Spleen (tissue), 11 donors: ENCODE measurements around the gene NSUN6. TPM values are rescaled to one million over a fixed set of nuclear protein-coding genes. Genes with fewer than 3 reads are reported as not detected.

Source experiments
- DNase-seq: peaks from one replicate; pipeline ENCODE4 v3.0.0-alpha.2; 2020
- H3K27ac ChIP-seq, 8 donors: fragments of 200-600 bp; sonication (generic) in 7 of 8; 1 replicate in 4 of 8; 2 replicates in 4 of 8; pipeline versions ENCODE4 v1.5.0 to v1.8.0; 2016 to 2021; ENCODE audit warnings: inconsistent platforms in 4 of 8, mild to moderate bottlenecking in 4 of 8, moderate library complexity in 1 of 8
- H3K27me3 ChIP-seq, 7 donors: fragments of 200-600 bp; sonication (generic) in 6 of 7; replicated peaks in 1 of 7; 1 replicate in 4 of 7; 2 replicates in 3 of 7; pipeline versions ENCODE4 v1.5.0 to v1.8.0; 2016 to 2021; ENCODE audit warnings: inconsistent platforms in 3 of 7, mild to moderate bottlenecking in 1 of 7
- H3K36me3 ChIP-seq, 6 donors: fragments of 200-600 bp; sonication (generic) in 5 of 6; 1 replicate in 4 of 6; 2 replicates in 2 of 6; pipeline versions ENCODE4 v1.5.0 to v1.8.0; 2016 to 2021; ENCODE audit warnings: inconsistent platforms in 2 of 6
- H3K4me1 ChIP-seq, 6 donors: fragments of 200-600 bp; sonication (generic) in 5 of 6; 1 replicate in 3 of 6; 2 replicates in 3 of 6; pipeline versions ENCODE4 v1.5.0 to v1.8.0; 2016 to 2021; ENCODE audit warnings: inconsistent platforms in 3 of 6
- H3K4me3 ChIP-seq, 8 donors: fragments of 200-600 bp; sonication (generic) in 7 of 8; 1 replicate in 4 of 8; 2 replicates in 4 of 8; pipeline versions ENCODE4 v1.5.0 to v1.8.0; 2016 to 2021; ENCODE audit warnings: inconsistent platforms in 4 of 8, mild to moderate bottlenecking in 4 of 8, moderate library complexity in 2 of 8
- H3K9me3 ChIP-seq, 8 donors: fragments of 200-600 bp; sonication (generic) in 7 of 8; 1 replicate in 4 of 8; 2 replicates in 4 of 8; pipeline versions ENCODE4 v1.5.0 to v1.8.0; 2016 to 2021; ENCODE audit warnings: inconsistent platforms in 4 of 8
- POLR2A ChIP-seq, 3 donors: fragments of 450-650 bp; IDR thresholded peaks; one replicate each; pipeline ENCODE4 v1.5.1; 2017; ENCODE audit warnings: antibody characterized with exemption in 3 of 3, mild to moderate bottlenecking in 1 of 3
- POLR2AphosphoS5 ChIP-seq, 3 donors: sonication (generic); formaldehyde crosslinking; IDR thresholded peaks; one replicate each; pipeline ENCODE4 v1.5.1; 2017; ENCODE audit warnings: antibody characterized with exemption in 3 of 3
- WGBS, 5 donors: extraction: QIAGEN DNeasy Blood & Tissue Kit in 3 of 5; methylation state at CpG; one replicate each; pipeline versions ENCODE4 v1.1.5 to v1.1.7; 2013 to 2018; 5-methylcytosine and 5-hydroxymethylcytosine counted together
- intact Hi-C: fragments of 100-400 bp; cut with DNase I; formaldehyde crosslinking; loops from one replicate; pipeline ENCODE4 v1.15.0; 2023; ENCODE audit warnings: low total_unique reads
- polyA plus RNA-seq, 3 donors: library from polyadenylated mRNA; stranded (reverse); fragments of 200-250 nt; gene quantifications; one replicate each; pipeline ENCODE4 v1.2.1, GENCODE V29; 2013
- total RNA-seq, 7 donors: library from RNA; depleted of rRNA in 3 of 7; stranded (reverse); fragments of >200 nt in 3 of 7; fragmentation: NEBNext Ultra II Directional in 4 of 7; extraction: Animal tissue kit (Norgen Biotek cat#: 25700) in 4 of 7; gene quantifications; one replicate each; pipeline versions ENCODE4 v1.1.0 to v1.2.1, GENCODE V29; 2016 to 2021
- TF ChIP-seq, protein P1 (sequence below), 11 experiments: fragments of 200-600 bp in 7 of 11; fragments of 450-650 bp in 4 of 11; sonication (generic) in 4 of 11; IDR thresholded peaks in 8 of 11; conservative IDR thresholded peaks in 3 of 11; 1 replicate in 7 of 11; 2 replicates in 4 of 11; pipeline versions ENCODE4 v1.4.0 to v1.8.0; 2016 to 2021; ENCODE audit warnings: antibody characterized with exemption in 11 of 11, inconsistent platforms in 4 of 11, mild to moderate bottlenecking in 1 of 11
- donor health status: healthy with polysubstance abuse.
- donor health status: DM: no; HTN: no; CAD: no; lungs with moderate emphysema.
- donor health status: DM: no; HTN: no; CAD: no.
- donor health status: Bipolar disorder and iron deficiency.
- donor health status: healthy.
- donor health status: DM: no; HTN: no; CAD: no.
- donor health status: DM: yes; HTN: yes; CAD: no.

Gene NSUN6
- total and polyA plus RNA-seq, 10 donors: 6.4 to 25.8 (median 15.6) TPM

DNA sequence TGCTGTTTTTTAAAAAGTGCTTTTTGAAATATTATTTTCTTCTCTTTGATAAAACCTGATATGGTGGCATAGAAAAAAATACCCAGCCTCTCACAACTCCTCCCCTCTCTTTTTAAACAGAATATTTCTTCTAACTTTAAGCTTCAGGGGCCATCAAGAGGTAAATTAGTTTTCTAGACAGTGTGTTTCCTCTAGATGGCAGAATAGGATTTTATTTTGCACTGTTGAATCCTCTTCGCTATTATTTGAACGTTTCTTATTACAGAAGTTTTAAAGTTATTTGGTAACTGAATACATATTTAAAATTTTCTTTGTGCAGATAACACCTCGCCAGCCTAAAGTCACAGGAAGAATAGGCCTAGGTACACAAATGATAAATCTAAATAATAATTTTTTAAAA is 38.1 kb upstream of the NSUN6 start:
- DNase-seq: no peak
- intact Hi-C loops: no loop called here
- Histone ChIP-seq H3K27me3 (peaks cover 0 to 8% (median 0%) of the 10 kb centered on the region in 7 donors), H3K4me3 (no peak overlapping the region), H3K27ac (no peak overlapping the region), H3K36me3 (no peaks in the 10 kb centered on the region), H3K4me1 (no peaks in the 10 kb centered on the region), H3K9me3 (no peaks in the 10 kb centered on the region)
- 21 to 37% (median 31%) methylated on average over 3 of the region's 3 CpGs for WGBS, 5 donors
- TF ChIP-seq, protein P1, sequence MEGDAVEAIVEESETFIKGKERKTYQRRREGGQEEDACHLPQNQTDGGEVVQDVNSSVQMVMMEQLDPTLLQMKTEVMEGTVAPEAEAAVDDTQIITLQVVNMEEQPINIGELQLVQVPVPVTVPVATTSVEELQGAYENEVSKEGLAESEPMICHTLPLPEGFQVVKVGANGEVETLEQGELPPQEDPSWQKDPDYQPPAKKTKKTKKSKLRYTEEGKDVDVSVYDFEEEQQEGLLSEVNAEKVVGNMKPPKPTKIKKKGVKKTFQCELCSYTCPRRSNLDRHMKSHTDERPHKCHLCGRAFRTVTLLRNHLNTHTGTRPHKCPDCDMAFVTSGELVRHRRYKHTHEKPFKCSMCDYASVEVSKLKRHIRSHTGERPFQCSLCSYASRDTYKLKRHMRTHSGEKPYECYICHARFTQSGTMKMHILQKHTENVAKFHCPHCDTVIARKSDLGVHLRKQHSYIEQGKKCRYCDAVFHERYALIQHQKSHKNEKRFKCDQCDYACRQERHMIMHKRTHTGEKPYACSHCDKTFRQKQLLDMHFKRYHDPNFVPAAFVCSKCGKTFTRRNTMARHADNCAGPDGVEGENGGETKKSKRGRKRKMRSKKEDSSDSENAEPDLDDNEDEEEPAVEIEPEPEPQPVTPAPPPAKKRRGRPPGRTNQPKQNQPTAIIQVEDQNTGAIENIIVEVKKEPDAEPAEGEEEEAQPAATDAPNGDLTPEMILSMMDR (IDR thresholded peaks at IDR 0.05 in 8 of 11, conservative IDR thresholded peaks at IDR 0.05 in 3 of 11): peak in 2 of 11 experiments; percentile 8 to 18
- no peak for TF ChIP-seq POLR2AphosphoS5 (IDR thresholded peaks at IDR 0.05)

DNA sequence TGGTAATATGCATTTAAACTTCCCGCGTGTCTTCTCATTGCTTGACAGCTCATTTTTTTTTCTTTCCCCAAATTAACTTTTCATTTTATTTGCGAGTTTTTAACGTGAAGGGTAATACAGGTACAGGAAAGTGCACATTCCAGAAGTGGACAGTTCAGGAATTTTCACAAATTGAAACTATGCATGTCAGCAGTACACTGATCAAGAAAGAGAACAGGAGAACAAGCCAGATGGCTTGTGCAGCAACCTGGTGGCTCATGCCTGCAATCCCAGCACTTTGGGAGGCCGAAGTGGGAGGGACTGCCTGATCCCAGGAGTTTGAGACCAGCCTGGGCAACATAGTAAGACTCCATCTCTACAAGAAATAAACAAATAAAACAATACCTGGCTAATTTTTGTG is 36.3 kb upstream of the NSUN6 start:
- intact Hi-C loops: no loop called here
- peaks cover 0 to 3% (median 0%) of the 10 kb centered on the region in 6 donors for H3K36me3 ChIP-seq
- DNase-seq: no peak
- TF ChIP-seq POLR2A (IDR thresholded peaks at IDR 0.05) (no peak), POLR2AphosphoS5 (IDR thresholded peaks at IDR 0.05) (no peak)
- TF ChIP-seq, protein P1 (IDR thresholded peaks at IDR 0.05 in 8 of 11, conservative IDR thresholded peaks at IDR 0.05 in 3 of 11): no peak
- H3K27me3 ChIP-seq: peaks cover 0 to 8% (median 0%) of the 10 kb centered on the region in 7 donors
- H3K9me3 ChIP-seq: no peaks in the 10 kb centered on the region
- H3K4me3 ChIP-seq: no peak overlapping the region
- H3K27ac ChIP-seq: no peak overlapping the region
- WGBS, 5 donors: 63 to 91% (median 80%) methylated on average over 5 of the region's 5 CpGs
- no peaks in the 10 kb centered on the region for H3K4me1 ChIP-seq

DNA sequence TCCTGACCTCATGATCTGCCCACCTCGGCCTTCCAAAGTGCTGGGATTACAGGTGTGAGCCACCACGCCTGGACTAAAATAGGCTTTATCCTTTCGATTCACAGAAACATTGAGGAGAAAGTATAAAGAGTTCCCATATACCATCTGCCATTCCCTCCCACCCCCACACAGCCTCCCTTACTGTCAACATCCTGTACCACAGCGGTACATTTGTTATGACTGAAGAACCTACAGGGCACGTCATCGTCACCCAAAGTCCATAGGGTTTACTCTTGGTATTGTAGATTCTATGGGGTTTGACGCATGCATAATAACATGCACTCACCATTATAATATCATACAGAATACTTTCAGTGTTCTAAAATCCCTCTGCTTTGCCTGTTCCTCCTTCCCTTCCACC is 35.8 kb upstream of the NSUN6 start:
- 89 to 92% (median 90%) methylated on average over 7 of the region's 7 CpGs for WGBS, 5 donors
- intact Hi-C loops: no loop called here

DNA sequence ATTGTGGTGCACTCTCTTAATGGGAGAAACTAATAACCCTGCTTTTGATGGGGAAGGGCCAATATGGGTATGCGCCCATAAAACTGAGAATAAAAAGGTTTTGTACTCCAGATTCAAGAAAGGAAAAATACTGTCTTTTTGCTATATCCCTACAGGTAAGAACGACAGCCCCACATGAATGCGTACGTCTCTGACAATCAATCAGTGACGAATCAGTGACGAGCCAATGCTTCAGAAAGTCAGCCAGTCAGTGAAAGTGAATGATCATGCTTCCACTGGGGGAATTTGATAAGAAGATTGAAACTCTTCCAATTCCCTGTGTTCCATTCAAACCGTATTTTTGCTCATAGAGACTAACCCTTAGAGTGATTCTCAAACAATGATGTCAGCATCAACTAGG is 34.2 kb upstream of the NSUN6 start:
- Histone ChIP-seq H3K4me1 (no peaks in the 10 kb centered on the region), H3K4me3 (no peak overlapping the region), H3K27me3 (peaks cover 0 to 8% (median 0%) of the 10 kb centered on the region in 7 donors), H3K36me3 (peaks cover 0 to 6% (median 0%) of the 10 kb centered on the region in 6 donors), H3K9me3 (no peaks in the 10 kb centered on the region), H3K27ac (no peak overlapping the region)
- WGBS, 5 donors: 89 to 95% (median 92%) methylated on average over 7 of the region's 7 CpGs
- TF ChIP-seq POLR2A (IDR thresholded peaks at IDR 0.05) (no peak), POLR2AphosphoS5 (IDR thresholded peaks at IDR 0.05) (no peak)
- TF ChIP-seq, protein P1 (IDR thresholded peaks at IDR 0.05 in 8 of 11, conservative IDR thresholded peaks at IDR 0.05 in 3 of 11): no peak
- no peak for DNase-seq
- intact Hi-C loops: no loop called here

More for the DNA sequence above, 35.8 kb upstream of the NSUN6 start:
- Histone ChIP-seq H3K27ac (no peak overlapping the region), H3K36me3 (peaks cover 0 to 6% (median 0%) of the 10 kb centered on the region in 6 donors), H3K4me1 (no peaks in the 10 kb centered on the region), H3K4me3 (no peak overlapping the region), H3K27me3 (peaks cover 0 to 8% (median 0%) of the 10 kb centered on the region in 7 donors), H3K9me3 (no peaks in the 10 kb centered on the region)
- TF ChIP-seq POLR2AphosphoS5 (IDR thresholded peaks at IDR 0.05) (no peak), POLR2A (IDR thresholded peaks at IDR 0.05) (no peak)
- TF ChIP-seq, protein P1 (IDR thresholded peaks at IDR 0.05 in 8 of 11, conservative IDR thresholded peaks at IDR 0.05 in 3 of 11): no peak
- no peak for DNase-seq
